HepG2 (cell line): ENCODE results near the gene ZNF575. TPM values are rescaled to one million over a fixed set of nuclear protein-coding genes. Genes with fewer than 3 reads are reported as not detected.

ENCODE experiments used
- ADNP ChIP-seq: sonication (generic); formaldehyde crosslinking; IDR thresholded peaks from 2 replicates; pipeline ENCODE4 v1.4.0; 2020; ENCODE audit warnings: missing genetic modification reagents
- CBFB ChIP-seq: sonication (generic); formaldehyde crosslinking; IDR thresholded peaks from 2 replicates; pipeline ENCODE4 v1.4.0; 2020; ENCODE audit warnings: missing genetic modification reagents
- DNMT3B ChIP-seq: conservative IDR thresholded peaks from 2 replicates; pipeline ENCODE4 v1.6.1; 2016; ENCODE audit warnings: missing biosample characterization, control low read depth
- ETV5 ChIP-seq: IDR thresholded peaks from 2 replicates; pipeline ENCODE4 v1.6.1; 2018; ENCODE audit warnings: missing biosample characterization, missing genetic modification reagents, inconsistent platforms, borderline replicate concordance
- HNF4A ChIP-seq: sonication (generic); formaldehyde crosslinking; IDR thresholded peaks from 2 replicates; pipeline ENCODE4 v1.4.0; 2020; ENCODE audit warnings: missing genetic modification reagents
- HNRNPH1 ChIP-seq: fragments of 200-400 bp; formaldehyde crosslinking; optimal IDR thresholded peaks from 2 replicates; pipeline ENCODE3; 2017; ENCODE audit warnings: mild to moderate bottlenecking, low read depth, low read length
- HNRNPL ChIP-seq: fragments of 200-400 bp; formaldehyde crosslinking; IDR thresholded peaks from 2 replicates; pipeline ENCODE4 v1.6.1; 2017; ENCODE audit warnings: mild to moderate bottlenecking, low read depth, low read length
- IKZF1 ChIP-seq: fragments of 450-650 bp; IDR thresholded peaks from 2 replicates; pipeline ENCODE4 v1.7.1; 2016
- KMT2B ChIP-seq: IDR thresholded peaks from 2 replicates; pipeline ENCODE4 v1.6.1; 2016; ENCODE audit warnings: missing genetic modification reagents, missing compliant biosample characterization
- PAX8 ChIP-seq: sonication (generic); formaldehyde crosslinking; IDR thresholded peaks from 2 replicates; pipeline ENCODE4 v1.8.0; 2022; ENCODE audit warnings: mild to moderate bottlenecking, missing genetic modification reagents, borderline replicate concordance
- SALL1 ChIP-seq: sonication (generic); formaldehyde crosslinking; IDR thresholded peaks from 2 replicates; pipeline ENCODE4 v1.8.0; 2022; ENCODE audit warnings: mild to moderate bottlenecking, missing genetic modification reagents
- SCMH1 ChIP-seq: sonication (generic); formaldehyde crosslinking; IDR thresholded peaks from 2 replicates; pipeline ENCODE4 v1.9.0; 2021; ENCODE audit warnings: missing genetic modification reagents, mild to moderate bottlenecking, borderline replicate concordance
- SMAD1 ChIP-seq: sonication (generic); formaldehyde crosslinking; IDR thresholded peaks from 2 replicates; pipeline ENCODE4 v1.4.0; 2020; ENCODE audit warnings: missing genetic modification reagents, low read depth, mild to moderate bottlenecking, borderline replicate concordance
- SNAPC2 ChIP-seq: sonication (generic); formaldehyde crosslinking; IDR thresholded peaks from 2 replicates; pipeline ENCODE4 v1.8.1; 2022; ENCODE audit warnings: mild to moderate bottlenecking, missing genetic modification reagents
- SP1 ChIP-seq, 2 experiments: fragments of 450-650 bp in 1 of 2; sonication (generic) in 1 of 2; formaldehyde crosslinking in 1 of 2; IDR thresholded peaks; 2 replicates each; pipeline versions ENCODE4 v1.4.0 to v1.6.1; 2016 to 2020; ENCODE audit warnings: missing genetic modification reagents in 1 of 2
- SSRP1 ChIP-seq: IDR thresholded peaks from 2 replicates; pipeline ENCODE4 v1.6.1; 2016; ENCODE audit warnings: control low read depth
- ZNF101 ChIP-seq: sonication (generic); formaldehyde crosslinking; IDR thresholded peaks from 2 replicates; pipeline ENCODE4 v1.4.0; 2020; ENCODE audit warnings: mild to moderate bottlenecking, low read depth, missing genetic modification reagents, borderline replicate concordance
- ZNF441 ChIP-seq: sonication (generic); formaldehyde crosslinking; IDR thresholded peaks from 2 replicates; pipeline ENCODE4 v1.7.0; 2021; ENCODE audit warnings: missing genetic modification reagents, borderline replicate concordance
- ZNF775 ChIP-seq: sonication (generic); formaldehyde crosslinking; IDR thresholded peaks from 2 replicates; pipeline ENCODE4 v1.4.0; 2020; ENCODE audit warnings: missing genetic modification reagents, mild to moderate bottlenecking, moderate library complexity, borderline replicate concordance
- ZNF777 ChIP-seq: sonication (generic); formaldehyde crosslinking; IDR thresholded peaks from 2 replicates; pipeline ENCODE4 v1.4.0; 2020; ENCODE audit warnings: missing genetic modification reagents
- polyA plus RNA-seq, 8 experiments: library from polyadenylated mRNA; depleted of rRNA in 3 of 8; stranded (reverse) in 7 of 8; unstranded in 1 of 8; fragments of >200 nt; fragmentation: Illumina TruSeq in 4 of 8; extraction: Trizol in 4 of 8; gene quantifications; 2 replicates each; pipeline versions ENCODE4 v1.2.1 to v1.2.3, GENCODE V29; 2011 to 2016; ENCODE audit warnings: low read depth in 4 of 8, missing spikeins in 1 of 8, mixed read lengths in 1 of 8; ENCODE audit not compliant: insufficient read depth in 1 of 8
- total RNA-seq, 5 experiments: library from RNA; depleted of rRNA; stranded (reverse); fragments of >200 nt; fragmentation: Illumina TruSeq; extraction: Trizol; gene quantifications; 2 replicates each; pipeline ENCODE4 v1.2.3, GENCODE V29; 2016; ENCODE audit warnings: low read depth in 1 of 5
- TF ChIP-seq, protein P1 (sequence below): sonication (generic); IDR thresholded peaks from 2 replicates; pipeline ENCODE4 v1.6.1; 2016; ENCODE audit warnings: low read depth, borderline replicate concordance
- TF ChIP-seq, protein P2 (sequence below): sonication (generic); formaldehyde crosslinking; IDR thresholded peaks from 2 replicates; pipeline ENCODE4 v1.4.0; 2020; ENCODE audit warnings: missing genetic modification reagents
- TF ChIP-seq, protein P3 (sequence below): sonication (generic); formaldehyde crosslinking; IDR thresholded peaks from 2 replicates; pipeline ENCODE4 v1.8.0; 2022; ENCODE audit warnings: low read depth, missing genetic modification reagents
- TF ChIP-seq, protein P4 (sequence below): sonication (generic); formaldehyde crosslinking; IDR thresholded peaks from 2 replicates; pipeline ENCODE4 v1.5.0; 2020; ENCODE audit warnings: missing genetic modification reagents, mild to moderate bottlenecking, borderline replicate concordance

ZNF575 gene
- total and polyA plus RNA-seq, 2 of the 13 experiments (the other 11 are each of a cell fraction or from before 2014, with no cell fraction given) = 0.17 to 0.27 TPM

DNA sequence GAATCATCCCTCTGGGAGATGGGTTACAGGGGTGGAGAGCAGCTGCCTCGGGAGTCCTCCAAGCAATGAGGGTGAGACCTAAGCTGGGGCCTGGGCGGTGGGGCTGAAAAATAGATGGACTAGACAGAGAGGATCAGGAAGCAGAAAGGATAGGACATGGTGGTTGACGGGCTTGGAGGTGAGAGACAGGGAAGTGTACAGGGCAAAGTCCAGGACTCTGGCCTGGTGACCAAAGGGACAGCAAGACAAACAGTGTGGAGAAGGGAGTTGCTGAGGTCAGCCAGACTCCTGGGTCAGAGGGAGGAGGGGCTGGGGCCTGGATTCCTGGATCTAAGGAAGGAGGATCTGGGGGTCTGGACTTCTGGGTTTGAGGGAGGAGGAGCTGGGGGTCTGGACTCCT lies 33.9 kb upstream of the ZNF575 start (continued):
- TF ChIP-seq, protein P1, sequence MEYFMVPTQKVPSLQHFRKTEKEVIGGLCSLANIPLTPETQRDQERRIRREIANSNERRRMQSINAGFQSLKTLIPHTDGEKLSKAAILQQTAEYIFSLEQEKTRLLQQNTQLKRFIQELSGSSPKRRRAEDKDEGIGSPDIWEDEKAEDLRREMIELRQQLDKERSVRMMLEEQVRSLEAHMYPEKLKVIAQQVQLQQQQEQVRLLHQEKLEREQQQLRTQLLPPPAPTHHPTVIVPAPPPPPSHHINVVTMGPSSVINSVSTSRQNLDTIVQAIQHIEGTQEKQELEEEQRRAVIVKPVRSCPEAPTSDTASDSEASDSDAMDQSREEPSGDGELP = peak; percentile 17; the same call in 1 of the 2 replicates
- TF ChIP-seq SP1 (IDR thresholded peaks at IDR 0.05) = no peak
- TF ChIP-seq SP1 (CRISPR knock-in tag; IDR thresholded peaks at IDR 0.05) = no peak; the same call in 1 of the 2 replicates
- TF ChIP-seq DNMT3B (CRISPR knock-in tag) = no peak
- no peak for TF ChIP-seq SMAD1 (CRISPR knock-in tag)
- TF ChIP-seq PAX8 (CRISPR knock-in tag) = no peak
- TF ChIP-seq, protein P2, sequence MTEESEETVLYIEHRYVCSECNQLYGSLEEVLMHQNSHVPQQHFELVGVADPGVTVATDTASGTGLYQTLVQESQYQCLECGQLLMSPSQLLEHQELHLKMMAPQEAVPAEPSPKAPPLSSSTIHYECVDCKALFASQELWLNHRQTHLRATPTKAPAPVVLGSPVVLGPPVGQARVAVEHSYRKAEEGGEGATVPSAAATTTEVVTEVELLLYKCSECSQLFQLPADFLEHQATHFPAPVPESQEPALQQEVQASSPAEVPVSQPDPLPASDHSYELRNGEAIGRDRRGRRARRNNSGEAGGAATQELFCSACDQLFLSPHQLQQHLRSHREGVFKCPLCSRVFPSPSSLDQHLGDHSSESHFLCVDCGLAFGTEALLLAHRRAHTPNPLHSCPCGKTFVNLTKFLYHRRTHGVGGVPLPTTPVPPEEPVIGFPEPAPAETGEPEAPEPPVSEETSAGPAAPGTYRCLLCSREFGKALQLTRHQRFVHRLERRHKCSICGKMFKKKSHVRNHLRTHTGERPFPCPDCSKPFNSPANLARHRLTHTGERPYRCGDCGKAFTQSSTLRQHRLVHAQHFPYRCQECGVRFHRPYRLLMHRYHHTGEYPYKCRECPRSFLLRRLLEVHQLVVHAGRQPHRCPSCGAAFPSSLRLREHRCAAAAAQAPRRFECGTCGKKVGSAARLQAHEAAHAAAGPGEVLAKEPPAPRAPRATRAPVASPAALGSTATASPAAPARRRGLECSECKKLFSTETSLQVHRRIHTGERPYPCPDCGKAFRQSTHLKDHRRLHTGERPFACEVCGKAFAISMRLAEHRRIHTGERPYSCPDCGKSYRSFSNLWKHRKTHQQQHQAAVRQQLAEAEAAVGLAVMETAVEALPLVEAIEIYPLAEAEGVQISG (CRISPR knock-in tag) = peak; percentile 57; the same call in 1 of the 2 replicates
- peak; percentile 69; the same call in 1 of the 2 replicates for TF ChIP-seq ZNF441 (CRISPR knock-in tag)
- no peak for TF ChIP-seq SCMH1 (CRISPR knock-in tag)
- TF ChIP-seq SSRP1 (CRISPR knock-in tag) = no peak
- TF ChIP-seq, protein P3, sequence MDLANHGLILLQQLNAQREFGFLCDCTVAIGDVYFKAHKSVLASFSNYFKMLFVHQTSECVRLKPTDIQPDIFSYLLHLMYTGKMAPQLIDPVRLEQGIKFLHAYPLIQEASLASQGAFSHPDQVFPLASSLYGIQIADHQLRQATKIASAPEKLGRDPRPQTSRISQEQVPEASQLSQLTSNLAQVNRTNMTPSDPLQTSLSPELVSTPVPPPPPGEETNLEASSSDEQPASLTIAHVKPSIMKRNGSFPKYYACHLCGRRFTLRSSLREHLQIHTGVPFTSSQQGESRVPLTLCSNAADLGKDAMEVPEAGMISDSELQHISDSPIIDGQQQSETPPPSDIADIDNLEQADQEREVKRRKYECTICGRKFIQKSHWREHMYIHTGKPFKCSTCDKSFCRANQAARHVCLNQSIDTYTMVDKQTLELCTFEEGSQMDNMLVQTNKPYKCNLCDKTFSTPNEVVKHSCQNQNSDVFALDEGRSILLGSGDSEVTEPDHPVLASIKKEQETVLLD = no peak
- TF ChIP-seq HNRNPL = no peak
- no peak for TF ChIP-seq ZNF777 (CRISPR knock-in tag)
- TF ChIP-seq, protein P4, sequence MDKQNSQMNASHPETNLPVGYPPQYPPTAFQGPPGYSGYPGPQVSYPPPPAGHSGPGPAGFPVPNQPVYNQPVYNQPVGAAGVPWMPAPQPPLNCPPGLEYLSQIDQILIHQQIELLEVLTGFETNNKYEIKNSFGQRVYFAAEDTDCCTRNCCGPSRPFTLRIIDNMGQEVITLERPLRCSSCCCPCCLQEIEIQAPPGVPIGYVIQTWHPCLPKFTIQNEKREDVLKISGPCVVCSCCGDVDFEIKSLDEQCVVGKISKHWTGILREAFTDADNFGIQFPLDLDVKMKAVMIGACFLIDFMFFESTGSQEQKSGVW (CRISPR knock-in tag) = no peak
- peak; percentile 86 for TF ChIP-seq SALL1
- peak; percentile 99 for TF ChIP-seq HNF4A (CRISPR knock-in tag)
- TF ChIP-seq CBFB (CRISPR knock-in tag) = no peak
- no peak for TF ChIP-seq SNAPC2 (CRISPR knock-in tag)
- TF ChIP-seq ZNF101 (CRISPR knock-in tag) = no peak
- peak; percentile 23; the same call in 1 of the 2 replicates for TF ChIP-seq ETV5 (CRISPR knock-in tag)
- TF ChIP-seq IKZF1 = no peak
- TF ChIP-seq KMT2B (CRISPR knock-in tag) = no peak
- 0 out of 2 replicates have a peak, but pooled peaks have one; percentile 9 for TF ChIP-seq ZNF775 (CRISPR knock-in tag)
- TF ChIP-seq HNRNPH1 = no peak
- TF ChIP-seq ADNP = no peak
